Panc1 (cell line): ENCODE data around the gene SMCHD1.

Source experiments
- POLR2AphosphoS5 ChIP-seq: IDR thresholded peaks from 2 replicates; pipeline ENCODE4 v1.6.1; 2012; ENCODE audit warnings: mild to moderate bottlenecking, low read depth, low read length, moderate library complexity
- TF ChIP-seq, protein P1 (sequence below), 2 experiments: IDR thresholded peaks; 2 replicates each; pipeline ENCODE4 v1.6.1; 2011 to 2012; ENCODE audit warnings: low read depth in 2 of 2, control low read depth in 1 of 2, low read length in 1 of 2, mild to moderate bottlenecking in 1 of 2, moderate library complexity in 1 of 2; ENCODE audit not compliant: insufficient read depth in 1 of 2

DNA sequence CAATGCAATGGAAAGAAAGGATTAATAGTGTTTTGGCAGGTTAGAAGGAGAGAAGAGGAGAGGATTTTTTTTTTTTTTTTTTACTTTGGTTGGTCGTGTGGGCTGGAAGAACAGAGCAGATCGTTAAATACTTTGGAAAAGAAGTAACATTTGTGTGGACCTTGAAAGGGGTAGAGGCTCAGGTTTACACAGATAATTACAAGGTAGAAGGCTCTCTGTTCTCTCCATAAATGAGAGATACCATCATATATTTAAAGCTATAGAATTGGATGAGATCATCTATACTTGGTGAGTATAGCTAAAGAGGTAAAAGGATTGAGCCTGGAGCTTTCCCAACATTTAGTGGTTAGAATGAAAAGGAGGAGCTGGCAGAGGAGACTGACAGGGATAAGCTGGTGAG lies 49.0 kb downstream of the SMCHD1 start:
- no peak for TF ChIP-seq POLR2AphosphoS5
- TF ChIP-seq, protein P1, sequence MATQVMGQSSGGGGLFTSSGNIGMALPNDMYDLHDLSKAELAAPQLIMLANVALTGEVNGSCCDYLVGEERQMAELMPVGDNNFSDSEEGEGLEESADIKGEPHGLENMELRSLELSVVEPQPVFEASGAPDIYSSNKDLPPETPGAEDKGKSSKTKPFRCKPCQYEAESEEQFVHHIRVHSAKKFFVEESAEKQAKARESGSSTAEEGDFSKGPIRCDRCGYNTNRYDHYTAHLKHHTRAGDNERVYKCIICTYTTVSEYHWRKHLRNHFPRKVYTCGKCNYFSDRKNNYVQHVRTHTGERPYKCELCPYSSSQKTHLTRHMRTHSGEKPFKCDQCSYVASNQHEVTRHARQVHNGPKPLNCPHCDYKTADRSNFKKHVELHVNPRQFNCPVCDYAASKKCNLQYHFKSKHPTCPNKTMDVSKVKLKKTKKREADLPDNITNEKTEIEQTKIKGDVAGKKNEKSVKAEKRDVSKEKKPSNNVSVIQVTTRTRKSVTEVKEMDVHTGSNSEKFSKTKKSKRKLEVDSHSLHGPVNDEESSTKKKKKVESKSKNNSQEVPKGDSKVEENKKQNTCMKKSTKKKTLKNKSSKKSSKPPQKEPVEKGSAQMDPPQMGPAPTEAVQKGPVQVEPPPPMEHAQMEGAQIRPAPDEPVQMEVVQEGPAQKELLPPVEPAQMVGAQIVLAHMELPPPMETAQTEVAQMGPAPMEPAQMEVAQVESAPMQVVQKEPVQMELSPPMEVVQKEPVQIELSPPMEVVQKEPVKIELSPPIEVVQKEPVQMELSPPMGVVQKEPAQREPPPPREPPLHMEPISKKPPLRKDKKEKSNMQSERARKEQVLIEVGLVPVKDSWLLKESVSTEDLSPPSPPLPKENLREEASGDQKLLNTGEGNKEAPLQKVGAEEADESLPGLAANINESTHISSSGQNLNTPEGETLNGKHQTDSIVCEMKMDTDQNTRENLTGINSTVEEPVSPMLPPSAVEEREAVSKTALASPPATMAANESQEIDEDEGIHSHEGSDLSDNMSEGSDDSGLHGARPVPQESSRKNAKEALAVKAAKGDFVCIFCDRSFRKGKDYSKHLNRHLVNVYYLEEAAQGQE (IDR thresholded peaks at IDR 0.05; ENCODE audit: insufficient read depth in 1 of 2, low read depth in 2 of 2, low read length in 1 of 2): no peak
